HepG2 (cell line): ENCODE measurements around the gene STX4. TPM values are rescaled to one million over a fixed set of nuclear protein-coding genes. Genes with fewer than 3 reads are reported as not detected.

ENCODE experiments used
- ARNTL ChIP-seq: sonication (generic); formaldehyde crosslinking; IDR thresholded peaks from 2 replicates; pipeline ENCODE4 v1.4.0; 2020; ENCODE audit warnings: mild to moderate bottlenecking, missing genetic modification reagents
- ATRX ChIP-seq: sonication (generic); formaldehyde crosslinking; IDR thresholded peaks from 2 replicates; pipeline ENCODE4 v1.4.0; 2020; ENCODE audit warnings: missing genetic modification reagents, borderline replicate concordance
- CBFB ChIP-seq: sonication (generic); formaldehyde crosslinking; IDR thresholded peaks from 2 replicates; pipeline ENCODE4 v1.4.0; 2020; ENCODE audit warnings: missing genetic modification reagents
- CERS6 ChIP-seq: sonication (generic); formaldehyde crosslinking; IDR thresholded peaks from 2 replicates; pipeline ENCODE4 v1.5.0; 2020; ENCODE audit warnings: missing genetic modification reagents
- GLMP ChIP-seq: sonication (generic); formaldehyde crosslinking; IDR thresholded peaks from 2 replicates; pipeline ENCODE4 v1.9.0; 2021; ENCODE audit warnings: missing genetic modification reagents, mild to moderate bottlenecking, borderline replicate concordance
- GTF3A ChIP-seq: sonication (generic); formaldehyde crosslinking; conservative IDR thresholded peaks from 2 replicates; pipeline ENCODE4 v1.4.0; 2020; ENCODE audit warnings: mild to moderate bottlenecking, missing genetic modification reagents
- KDM3A ChIP-seq: IDR thresholded peaks from 2 replicates; pipeline ENCODE4 v1.6.1; 2018; ENCODE audit warnings: low read depth, missing compliant biosample characterization
- KLF12 ChIP-seq: sonication (generic); formaldehyde crosslinking; IDR thresholded peaks from 2 replicates; pipeline ENCODE4 v1.4.0; 2020; ENCODE audit warnings: missing genetic modification reagents, borderline replicate concordance
- KLF13 ChIP-seq: sonication (generic); formaldehyde crosslinking; IDR thresholded peaks from 2 replicates; pipeline ENCODE4 v1.4.0; 2020; ENCODE audit warnings: mild to moderate bottlenecking, missing genetic modification reagents
- MIXL1 ChIP-seq: IDR thresholded peaks from 2 replicates; pipeline ENCODE4 v1.6.1; 2016
- NPAS2 ChIP-seq: sonication (generic); formaldehyde crosslinking; IDR thresholded peaks from 2 replicates; pipeline ENCODE4 v1.8.0; 2022; ENCODE audit warnings: mild to moderate bottlenecking, missing genetic modification reagents, borderline replicate concordance
- SOX5 ChIP-seq: IDR thresholded peaks from 2 replicates; pipeline ENCODE4 v1.6.1; 2016; ENCODE audit warnings: borderline replicate concordance
- ZBTB2 ChIP-seq: sonication (generic); formaldehyde crosslinking; IDR thresholded peaks from 2 replicates; pipeline ENCODE4 v1.8.0; 2022; ENCODE audit warnings: low read depth, missing genetic modification reagents
- ZNF33A ChIP-seq: sonication (generic); formaldehyde crosslinking; IDR thresholded peaks from 2 replicates; pipeline ENCODE4 v1.5.1; 2020; ENCODE audit warnings: missing genetic modification reagents, mild to moderate bottlenecking, moderate library complexity, borderline replicate concordance
- ZNF34 ChIP-seq: sonication (generic); formaldehyde crosslinking; IDR thresholded peaks from 2 replicates; pipeline ENCODE4 v1.4.0; 2020; ENCODE audit warnings: mild to moderate bottlenecking, missing genetic modification reagents, borderline replicate concordance
- ZSCAN21 ChIP-seq: sonication (generic); formaldehyde crosslinking; IDR thresholded peaks from 2 replicates; pipeline ENCODE4 v1.8.0; 2022; ENCODE audit warnings: mild to moderate bottlenecking, missing genetic modification reagents, moderate library complexity, borderline replicate concordance
- ZSCAN29 ChIP-seq: sonication (generic); formaldehyde crosslinking; conservative IDR thresholded peaks from 2 replicates; pipeline ENCODE4 v1.4.0; 2020; ENCODE audit warnings: mild to moderate bottlenecking, missing genetic modification reagents
- polyA plus RNA-seq, 8 experiments: library from polyadenylated mRNA; depleted of rRNA in 3 of 8; stranded (reverse) in 7 of 8; unstranded in 1 of 8; fragments of >200 nt; fragmentation: Illumina TruSeq in 4 of 8; extraction: Trizol in 4 of 8; gene quantifications; 2 replicates each; pipeline versions ENCODE4 v1.2.1 to v1.2.3, GENCODE V29; 2011 to 2016; ENCODE audit warnings: low read depth in 4 of 8, missing spikeins in 1 of 8, mixed read lengths in 1 of 8; ENCODE audit not compliant: insufficient read depth in 1 of 8
- total RNA-seq, 5 experiments: library from RNA; depleted of rRNA; stranded (reverse); fragments of >200 nt; fragmentation: Illumina TruSeq; extraction: Trizol; gene quantifications; 2 replicates each; pipeline ENCODE4 v1.2.3, GENCODE V29; 2016; ENCODE audit warnings: low read depth in 1 of 5
- TF ChIP-seq, protein P1 (sequence below): sonication (generic); formaldehyde crosslinking; conservative IDR thresholded peaks from 2 replicates; pipeline ENCODE4 v1.4.0; 2020; ENCODE audit warnings: missing genetic modification reagents
- TF ChIP-seq, protein P2 (sequence below): sonication (generic); formaldehyde crosslinking; IDR thresholded peaks from 2 replicates; pipeline ENCODE4 v1.4.0; 2020; ENCODE audit warnings: missing genetic modification reagents
- TF ChIP-seq, protein P3 (sequence below): sonication (generic); formaldehyde crosslinking; IDR thresholded peaks from 2 replicates; pipeline ENCODE4 v1.4.0; 2020; ENCODE audit warnings: missing genetic modification reagents

The STX4 gene
- total and polyA plus RNA-seq, 2 of the 13 experiments (the other 11 are each of a cell fraction or from before 2014, with no cell fraction given), result 29.2 to 34.6 TPM

DNA sequence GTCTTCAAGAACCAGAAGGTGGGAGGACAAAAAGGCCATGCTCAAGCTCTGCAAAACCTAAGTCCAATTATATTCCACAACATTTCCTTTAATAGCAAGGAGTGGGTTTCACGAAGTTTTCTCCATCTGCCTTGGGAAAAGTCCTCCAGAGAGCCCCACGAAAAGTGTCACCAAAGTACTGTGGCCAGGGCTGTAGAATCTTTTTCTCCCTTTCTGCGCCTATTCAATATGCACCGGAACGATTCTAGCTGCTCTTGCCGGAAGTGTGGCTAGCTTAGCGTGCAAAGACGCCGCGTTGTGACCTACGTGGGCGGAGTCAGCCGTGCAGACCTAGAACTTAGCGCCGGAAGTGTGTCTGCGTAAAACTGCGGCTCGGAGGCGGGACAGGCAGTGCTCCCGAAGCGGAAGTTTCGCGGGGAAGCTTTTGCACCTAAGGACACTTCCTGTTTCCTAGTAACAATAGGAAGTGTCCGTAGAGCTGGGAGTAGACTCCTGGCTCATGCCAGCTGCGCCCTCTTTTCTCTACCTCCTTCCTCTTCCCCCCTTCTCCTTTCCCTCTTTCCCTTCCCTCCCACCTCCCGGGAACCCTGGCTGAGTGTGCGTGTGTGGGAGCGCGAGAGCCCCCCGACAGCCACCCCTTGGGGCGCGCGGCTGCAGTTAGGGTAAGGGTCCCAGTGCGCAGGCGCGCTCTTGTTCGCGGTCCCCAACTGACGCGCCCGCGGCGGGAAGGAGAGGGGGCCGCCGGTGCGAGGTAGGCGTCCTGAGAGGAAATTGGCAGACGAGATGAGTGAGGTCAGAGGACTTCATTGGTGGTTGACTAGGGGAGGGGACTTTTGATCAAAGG is 40.8 kb downstream of the STX4 start, which contains the start of the genes ZNF646 and ZNF668 (continued):
- TF ChIP-seq CERS6 (CRISPR knock-in tag) (no peak), KLF12 (CRISPR knock-in tag) (peak; percentile 84), MIXL1 (CRISPR knock-in tag) (peak; percentile 84), GLMP (CRISPR knock-in tag) (no peak), ZBTB2 (CRISPR knock-in tag) (no peak; the same call in 1 of the 2 replicates), ZNF33A (no peak), ZSCAN29 (CRISPR knock-in tag) (0 out of 2 replicates have a peak, but pooled peaks have one; percentile 69), KDM3A (no peak; the same call in 1 of the 2 replicates), CBFB (CRISPR knock-in tag) (peak; percentile 78; the same call in 1 of the 2 replicates), SOX5 (CRISPR knock-in tag) (peak; percentile 79; the same call in 1 of the 2 replicates), ZNF34 (CRISPR knock-in tag) (0 out of 2 replicates have a peak, but pooled peaks have one; percentile 95), ATRX (no peak), GTF3A (CRISPR knock-in tag) (0 out of 2 replicates have a peak, but pooled peaks have one; percentile 73), NPAS2 (CRISPR knock-in tag) (no peak), ARNTL (CRISPR knock-in tag) (no peak; the same call in 1 of the 2 replicates), KLF13 (CRISPR knock-in tag) (peak; percentile 24; the same call in 1 of the 2 replicates), ZSCAN21 (CRISPR knock-in tag) (peak; percentile 51; the same call in 1 of the 2 replicates)
- TF ChIP-seq, protein P1, sequence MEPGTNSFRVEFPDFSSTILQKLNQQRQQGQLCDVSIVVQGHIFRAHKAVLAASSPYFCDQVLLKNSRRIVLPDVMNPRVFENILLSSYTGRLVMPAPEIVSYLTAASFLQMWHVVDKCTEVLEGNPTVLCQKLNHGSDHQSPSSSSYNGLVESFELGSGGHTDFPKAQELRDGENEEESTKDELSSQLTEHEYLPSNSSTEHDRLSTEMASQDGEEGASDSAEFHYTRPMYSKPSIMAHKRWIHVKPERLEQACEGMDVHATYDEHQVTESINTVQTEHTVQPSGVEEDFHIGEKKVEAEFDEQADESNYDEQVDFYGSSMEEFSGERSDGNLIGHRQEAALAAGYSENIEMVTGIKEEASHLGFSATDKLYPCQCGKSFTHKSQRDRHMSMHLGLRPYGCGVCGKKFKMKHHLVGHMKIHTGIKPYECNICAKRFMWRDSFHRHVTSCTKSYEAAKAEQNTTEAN, result peak; percentile 67; the same call in 1 of the 2 replicates
- TF ChIP-seq, protein P2, sequence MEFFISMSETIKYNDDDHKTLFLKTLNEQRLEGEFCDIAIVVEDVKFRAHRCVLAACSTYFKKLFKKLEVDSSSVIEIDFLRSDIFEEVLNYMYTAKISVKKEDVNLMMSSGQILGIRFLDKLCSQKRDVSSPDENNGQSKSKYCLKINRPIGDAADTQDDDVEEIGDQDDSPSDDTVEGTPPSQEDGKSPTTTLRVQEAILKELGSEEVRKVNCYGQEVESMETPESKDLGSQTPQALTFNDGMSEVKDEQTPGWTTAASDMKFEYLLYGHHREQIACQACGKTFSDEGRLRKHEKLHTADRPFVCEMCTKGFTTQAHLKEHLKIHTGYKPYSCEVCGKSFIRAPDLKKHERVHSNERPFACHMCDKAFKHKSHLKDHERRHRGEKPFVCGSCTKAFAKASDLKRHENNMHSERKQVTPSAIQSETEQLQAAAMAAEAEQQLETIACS (CRISPR knock-in tag), result peak; percentile 56
- TF ChIP-seq, protein P3, sequence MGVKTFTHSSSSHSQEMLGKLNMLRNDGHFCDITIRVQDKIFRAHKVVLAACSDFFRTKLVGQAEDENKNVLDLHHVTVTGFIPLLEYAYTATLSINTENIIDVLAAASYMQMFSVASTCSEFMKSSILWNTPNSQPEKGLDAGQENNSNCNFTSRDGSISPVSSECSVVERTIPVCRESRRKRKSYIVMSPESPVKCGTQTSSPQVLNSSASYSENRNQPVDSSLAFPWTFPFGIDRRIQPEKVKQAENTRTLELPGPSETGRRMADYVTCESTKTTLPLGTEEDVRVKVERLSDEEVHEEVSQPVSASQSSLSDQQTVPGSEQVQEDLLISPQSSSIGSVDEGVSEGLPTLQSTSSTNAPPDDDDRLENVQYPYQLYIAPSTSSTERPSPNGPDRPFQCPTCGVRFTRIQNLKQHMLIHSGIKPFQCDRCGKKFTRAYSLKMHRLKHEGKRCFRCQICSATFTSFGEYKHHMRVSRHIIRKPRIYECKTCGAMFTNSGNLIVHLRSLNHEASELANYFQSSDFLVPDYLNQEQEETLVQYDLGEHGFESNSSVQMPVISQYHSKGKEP (CRISPR knock-in tag), result peak; percentile 15; the same call in 1 of the 2 replicates
